Measurements from ENCODE around the gene SLC66A2. TPM values are rescaled to one million over a fixed set of nuclear protein-coding genes. Genes with fewer than 3 reads are reported as not detected.

Gene SLC66A2
- total RNA-seq, 1 experiment from 2014 or later: 13.0 TPM

GRCh38 chr18:79926306-79926705 lies 25.1 kb downstream of the SLC66A2 start:
- H4K91ac ChIP-seq (ENCODE audit: insufficient read length, low read depth, low read length): no peak overlapping the region
- no peak overlapping the region for H3K9ac ChIP-seq (ENCODE audit: extremely low read depth, insufficient read length, low read length)
- no peaks in the 10 kb centered on the region for H3K23me2 ChIP-seq (ENCODE audit: insufficient read length, low read depth, low read length, poor library complexity, severe bottlenecking)
- H2BK120ac ChIP-seq (ENCODE audit: low read depth, low read length, poor library complexity, severe bottlenecking): no peak overlapping the region
- no peaks in the 10 kb centered on the region; the same call in 1 of the 2 replicates for H3K27me3 ChIP-seq (ENCODE audit: insufficient read depth, low read length)
- H3K4me3 Mint-ChIP-seq: no peak overlapping the region
- no peaks in the 10 kb centered on the region for H3K79me1 ChIP-seq (ENCODE audit: insufficient read depth, low read depth, low read length, poor library complexity, severe bottlenecking)
- no peak overlapping the region for H3K23ac ChIP-seq (ENCODE audit: insufficient read length, low read depth, low read length)
- no peak overlapping the region for H3K4me2 ChIP-seq (ENCODE audit: insufficient read depth, insufficient read length, low read length)
- WGBS (ENCODE audit: extremely low coverage, insufficient read length, low lambda C conversion rate): no CpG with 5 or more reads among the region's 11 CpGs
- peaks cover 28 to 31% of the 10 kb centered on the region in 2 experiments for H3K9me3 Mint-ChIP-seq
- H3K18ac ChIP-seq (ENCODE audit: insufficient read length, low read depth, low read length): no peak overlapping the region
- no peak overlapping the region for H3K4ac ChIP-seq (ENCODE audit: low read depth, low read length)
- no peak overlapping the region for H2BK12ac ChIP-seq (ENCODE audit: insufficient read length, low read depth, low read length)
- no peak overlapping the region for H2AFZ ChIP-seq (ENCODE audit: low read length)
- H4K20me1 ChIP-seq (ENCODE audit: control insufficient read depth, insufficient read depth, insufficient read length): no peaks in the 10 kb centered on the region
- no peaks in the 10 kb centered on the region for H3K4me1 ChIP-seq (ENCODE audit: insufficient read depth, low read length)
- no peak overlapping the region for H3K27ac Mint-ChIP-seq
- no peak for DNase-seq
- peaks cover 2% of the 10 kb centered on the region; the same call in 1 of the 2 replicates for H3K27me3 Mint-ChIP-seq (ENCODE audit: low read depth)
- H4K8ac ChIP-seq (replicated peaks; ENCODE audit: insufficient read length, low read depth, low read length): no peak overlapping the region
- H3K79me2 ChIP-seq (ENCODE audit: insufficient read depth, low read length): no peaks in the 10 kb centered on the region
- peaks cover 14 to 38% (median 18%) of the 10 kb centered on the region in 3 experiments for H3K36me3 Mint-ChIP-seq (ENCODE audit: insufficient read depth in 1 of 3, low read depth in 3 of 3)
- no peak overlapping the region for H2AK5ac ChIP-seq (ENCODE audit: insufficient read length, low read length)
- H3K27ac ChIP-seq (ENCODE audit: insufficient read length, low read depth, low read length): no peak overlapping the region
- H2BK15ac ChIP-seq (ENCODE audit: low read depth, low read length): no peak overlapping the region
- no peak overlapping the region for H3K14ac ChIP-seq (ENCODE audit: insufficient read depth, low read length)
- H3K9me3 ChIP-seq (ENCODE audit: control insufficient read depth, low read depth, low read length): peaks cover 1% of the 10 kb centered on the region
- H4K5ac ChIP-seq (ENCODE audit: insufficient read length, low read depth, low read length): no peak overlapping the region
- peaks cover 13% of the 10 kb centered on the region in 2 experiments for H3K4me1 Mint-ChIP-seq
- H2BK20ac ChIP-seq (ENCODE audit: low read depth, low read length, poor library complexity, severe bottlenecking): no peak overlapping the region
- no peak overlapping the region for H3K56ac ChIP-seq (ENCODE audit: insufficient read length, low read depth, low read length)
- TF ChIP-seq CTCF (conservative IDR thresholded peaks at IDR 0.05): no peak
- no peak overlapping the region for H2BK5ac ChIP-seq (ENCODE audit: insufficient read length, low read length)
- H3T11ph ChIP-seq (ENCODE audit: low read length): no peak overlapping the region
